Panc1 (cell line): Measurements from ENCODE around the gene ELAVL1. TPM values are rescaled to one million over a fixed set of nuclear protein-coding genes. Genes with fewer than 3 reads are reported as not detected.

ENCODE experiments used
- ATAC-seq: fragments of 200-7000 bp; cut with Tn5 transposase; 2 replicates; pipeline ENCODE4 v1.9.1; 2020; ENCODE audit warnings: mild to moderate bottlenecking, moderate library complexity
- BruUV-seq: library from RNA; stranded (reverse); fragments of 400-500 nt; replicated peaks from 2 replicates; lab custom pipeline; 2021; lab: Mats Ljungman, UMichigan
- CTCF ChIA-PET: fragments of 300-600 bp; sonication (Branson Sonifier 250); formaldehyde crosslinking; loops from one replicate; lab custom pipeline; 2022; ENCODE audit warnings: antibody characterized with exemption; lab: Charles Lee
- POLR2A ChIA-PET: fragments of 300-600 bp; sonication (Branson Sonifier 250); formaldehyde crosslinking; loops from one replicate; lab custom pipeline; 2022; ENCODE audit warnings: antibody characterized with exemption; lab: Charles Lee
- DNase-seq: peaks from one replicate; pipeline ENCODE4 v3.0.0-alpha.2; 2010; ENCODE audit warnings: low read depth, low spot score
- H3K27ac ChIP-seq: 2 replicates; pipeline ENCODE4 v1.5.1; 2011; ENCODE audit warnings: mild to moderate bottlenecking, low read length, inconsistent platforms
- H3K27me3 ChIP-seq: fragments of 200-500 bp; sonication (Bioruptor generic); 2 replicates; pipeline ENCODE4 v1.6.0; 2014; ENCODE audit warnings: low read length, inconsistent platforms; ENCODE audit not compliant: control insufficient read depth, insufficient read depth
- H3K36me3 ChIP-seq: fragments of 200-500 bp; sonication (Bioruptor generic); 2 replicates; pipeline ENCODE4 v1.5.1; 2014; ENCODE audit warnings: inconsistent platforms, mild to moderate bottlenecking, low read length, moderate library complexity; ENCODE audit not compliant: control insufficient read depth, insufficient read depth
- H3K4me1 ChIP-seq: 2 replicates; pipeline ENCODE4 v1.5.1; 2011; ENCODE audit warnings: inconsistent platforms, mild to moderate bottlenecking, low read length, moderate library complexity; ENCODE audit not compliant: control insufficient read depth, insufficient read depth
- H3K4me3 ChIP-seq, 2 experiments: 2 replicates each; pipeline ENCODE4 v1.5.1; 2011 to 2012; ENCODE audit warnings: low read depth in 2 of 2, low read length in 2 of 2, mild to moderate bottlenecking in 2 of 2, inconsistent platforms in 1 of 2, moderate library complexity in 1 of 2
- H3K9me3 ChIP-seq: fragments of 200-500 bp; sonication (Bioruptor generic); 2 replicates; pipeline ENCODE4 v1.5.1; 2014; ENCODE audit warnings: low read depth, mild to moderate bottlenecking, inconsistent platforms, low read length, moderate library complexity; ENCODE audit not compliant: control insufficient read depth, insufficient read depth
- CTCF ChIP-seq: fragments of 450-650 bp; IDR thresholded peaks from 2 replicates; pipeline ENCODE4 v1.5.1; 2017; ENCODE audit warnings: mild to moderate bottlenecking
- POLR2AphosphoS5 ChIP-seq: IDR thresholded peaks from 2 replicates; pipeline ENCODE4 v1.6.1; 2012; ENCODE audit warnings: mild to moderate bottlenecking, low read depth, low read length, moderate library complexity
- REST ChIP-seq, 2 experiments: IDR thresholded peaks; 2 replicates each; pipeline ENCODE4 v1.6.1; 2011 to 2012; ENCODE audit warnings: low read depth in 2 of 2, control low read depth in 1 of 2, low read length in 1 of 2, mild to moderate bottlenecking in 1 of 2, moderate library complexity in 1 of 2; ENCODE audit not compliant: insufficient read depth in 1 of 2
- SIN3A ChIP-seq: IDR thresholded peaks from 2 replicates; pipeline ENCODE4 v1.6.1; 2012; ENCODE audit warnings: low read depth, mild to moderate bottlenecking, low read length, moderate library complexity, borderline replicate concordance; ENCODE audit not compliant: insufficient read depth
- TCF7L2 ChIP-seq: IDR thresholded peaks from 2 replicates; pipeline ENCODE4 v1.6.1; 2011; ENCODE audit warnings: mild to moderate bottlenecking, low read depth, low read length, inconsistent platforms
- in situ Hi-C: cut with HindIII; loops from 2 replicates; pipeline ENCODE4 v1.10.0; 2016; ENCODE audit warnings: low sequenced_read_pairs, low pct_unique_long_range_greater_than_20kb
- intact Hi-C: fragments of 100-400 bp; cut with micrococcal nuclease; formaldehyde crosslinking; loops from one replicate; pipeline ENCODE4 v1.10.0; 2022; ENCODE audit not compliant: unreplicated experiment
- total RNA-seq: library from RNA; stranded (reverse); gene quantifications from one replicate; pipeline ENCODE4 v1.2.1, GENCODE V29; 2021; ENCODE audit not compliant: unreplicated experiment

The ELAVL1 gene
- total RNA-seq, 1 experiment from 2014 or later: 123 TPM

- Histone ChIP-seq H3K9me3 (no peaks in the 10 kb centered on the region), H3K4me3 (no peak overlapping the region), H3K27ac (no peak overlapping the region), H3K4me1 (no peaks in the 10 kb centered on the region), H3K36me3 (no peaks in the 10 kb centered on the region; the same call in 1 of the 2 replicates), H3K27me3 (no peaks in the 10 kb centered on the region)
- in situ Hi-C loops (no loop called here), intact Hi-C loops (no loop called here)
- ATAC-seq: no peak
- TF ChIP-seq REST (IDR thresholded peaks at IDR 0.05; ENCODE audit: insufficient read depth in 1 of 2, low read depth in 2 of 2, low read length in 1 of 2) (no peak), SIN3A (no peak), POLR2AphosphoS5 (no peak), CTCF (no peak), TCF7L2 (no peak)
- DNase-seq: no peak
- CTCF ChIA-PET: no interaction called here
- POLR2A ChIA-PET: no interaction called here
- no TSS peak for BruUV-seq
These were observed 26.4 kb downstream of the ELAVL1 start for GRCh38 chr19:7979011-7979410.

GRCh38 chr19:7978179-7978825, 27.1 kb downstream of the ELAVL1 start:
- no peaks in the 10 kb centered on the region for H3K9me3 ChIP-seq
- intact Hi-C loops: no loop called here
- ChIA-PET CTCF (no interaction called here), POLR2A (interaction anchor here (0.6 kb wide), 1 partner anchor 9 kb away, joined by 3 read pairs; no protein-coding TSS in a partner anchor)
- DNase-seq (no peak), ATAC-seq (no peak)
- peaks cover 3% of the 10 kb centered on the region for H3K36me3 ChIP-seq
- TF ChIP-seq CTCF (no peak), SIN3A (no peak), TCF7L2 (no peak), POLR2AphosphoS5 (no peak), REST (IDR thresholded peaks at IDR 0.05; ENCODE audit: insufficient read depth in 1 of 2, low read depth in 2 of 2, low read length in 1 of 2) (no peak)
- in situ Hi-C loops: no loop called here
- H3K4me3 ChIP-seq: no peak overlapping the region
- no TSS peak for BruUV-seq
- no peaks in the 10 kb centered on the region for H3K4me1 ChIP-seq
- no peak overlapping the region for H3K27ac ChIP-seq
- H3K27me3 ChIP-seq: no peaks in the 10 kb centered on the region
